Head of caudate nucleus (tissue), 42 donors: ENCODE results near the gene DPH1.

Source experiments
- DNase-seq, 42 donors: peaks; one replicate each; pipeline versions ENCODE4 v3.0.0 to v3.0.0-alpha.2; 2020 to 2021; ENCODE audit warnings: mixed read lengths in 7 of 42
- intact Hi-C: fragments of 100-400 bp; cut with DNase I; formaldehyde crosslinking; loops from one replicate; pipeline ENCODE4 v1.15.0; 2022

DPH1 gene

GRCh38 chr17:2084766-2085647, 55.1 kb downstream of the DPH1 start:
- intact Hi-C loops: no loop called here

GRCh38 chr17:2085648-2085949, 55.6 kb downstream of the DPH1 start:
- peak in 1 of 42 donors; percentile 47 for DNase-seq
- intact Hi-C loops: no loop called here

More at GRCh38 chr17:2084766-2085647, 55.1 kb downstream of the DPH1 start:
- DNase-seq: no peak

GRCh38 chr17:2086306-2086705, 56.4 kb downstream of the DPH1 start:
- DNase-seq: peak in 2 of 42 donors; percentile 11 to 22

GRCh38 chr17:2087597-2088211, 57.8 kb downstream of the DPH1 start:
- intact Hi-C loops: no loop called here
- peak in 16 of 42 donors; percentile 14 to 55 (median 32) for DNase-seq

More at GRCh38 chr17:2086306-2086705, 56.4 kb downstream of the DPH1 start:
- intact Hi-C loops: no loop called here

- intact Hi-C loops: no loop called here
These were observed 59.1 kb downstream of the DPH1 start for GRCh38 chr17:2089021-2089422.

GRCh38 chr17:2090210-2090641, 60.3 kb downstream of the DPH1 start:
- DNase-seq: no peak
- intact Hi-C loops: no loop called here

More at GRCh38 chr17:2089021-2089422, 59.1 kb downstream of the DPH1 start:
- DNase-seq: no peak

GRCh38 chr17:2090804-2091534, 61.0 kb downstream of the DPH1 start:
- intact Hi-C loops: no loop called here
- peak in 6 of 42 donors; percentile 17 to 44 (median 28) for DNase-seq

GRCh38 chr17:2092253-2092652, 62.3 kb downstream of the DPH1 start:
- intact Hi-C loops: no loop called here
- no peak for DNase-seq

- no peak for DNase-seq
- intact Hi-C loops: no loop called here
These were observed 63.4 kb downstream of the DPH1 start for GRCh38 chr17:2093349-2093748.
